H1 (cell line): ENCODE results near the gene BMI1. TPM values are rescaled to one million over a fixed set of nuclear protein-coding genes. Genes with fewer than 3 reads are reported as not detected.

Experiments used
- CTCF ChIA-PET: fragments of 300-600 bp; sonication (Branson Sonifier 250); formaldehyde crosslinking; loops from one replicate; lab custom pipeline; 2021; ENCODE audit not compliant: partially characterized antibody; lab: Charles Lee
- POLR2A ChIA-PET: fragments of 300-600 bp; sonication (Branson Sonifier 250); formaldehyde crosslinking; loops from one replicate; lab custom pipeline; 2021; ENCODE audit warnings: inconsistent platforms; ENCODE audit not compliant: partially characterized antibody; lab: Charles Lee
- DNase-seq, 2 experiments: peaks; one replicate each; pipeline versions ENCODE4 v3.0.0 to v3.0.0-alpha.2; 2010 to 2022; ENCODE audit warnings: low spot score in 2 of 2, low read depth in 1 of 2, mixed read lengths in 1 of 2
- FAIRE-seq: peaks from 2 replicates; lab custom pipeline; 2011; peaks lifted over from hg19 to GRCh38; lab: Jason Lieb, UNC
- H2AFZ ChIP-seq: 2 replicates; pipeline ENCODE4 v1.8.1; 2012; ENCODE audit warnings: low read length, inconsistent platforms
- H2AK5ac ChIP-seq: 2 replicates; pipeline ENCODE4 v1.6.1; 2013; ENCODE audit warnings: low read depth, low read length
- H2BK120ac ChIP-seq: replicated peaks from 2 replicates; pipeline ENCODE3; 2013; ENCODE audit warnings: low read depth, low read length, inconsistent platforms
- H2BK12ac ChIP-seq: 2 replicates; pipeline ENCODE4 v1.6.1; 2013; ENCODE audit warnings: low read depth, low read length
- H2BK15ac ChIP-seq: 2 replicates; pipeline ENCODE4 v1.6.1; 2013; ENCODE audit warnings: low read length
- H2BK20ac ChIP-seq: 2 replicates; pipeline ENCODE4 v1.6.1; 2013; ENCODE audit warnings: low read length
- H2BK5ac ChIP-seq: 2 replicates; pipeline ENCODE4 v1.6.1; 2013; ENCODE audit warnings: low read depth, low read length
- H3K14ac ChIP-seq: 2 replicates; pipeline ENCODE4 v1.6.1; 2013; ENCODE audit warnings: inconsistent platforms; ENCODE audit not compliant: insufficient read length
- H3K18ac ChIP-seq: 2 replicates; pipeline ENCODE4 v1.6.1; 2013; ENCODE audit warnings: low read length; ENCODE audit errors: extremely low read depth
- H3K23ac ChIP-seq: 2 replicates; pipeline ENCODE4 v1.6.1; 2013; ENCODE audit warnings: inconsistent platforms; ENCODE audit not compliant: insufficient read length
- H3K23me2 ChIP-seq: 2 replicates; pipeline ENCODE4 v1.6.1; 2013; ENCODE audit warnings: low read depth, low read length
- H3K27ac ChIP-seq: 2 replicates; pipeline ENCODE4 v1.6.1; 2011; ENCODE audit warnings: low read depth, low read length, inconsistent platforms
- H3K27me3 ChIP-seq, 4 experiments: replicated peaks in 1 of 4; 1 replicate in 1 of 4; 2 replicates in 3 of 4; pipeline versions ENCODE4 v1.6.1 to v1.8.1; 2011 to 2013; ENCODE audit warnings: low read length in 3 of 4, mild to moderate bottlenecking in 3 of 4, inconsistent platforms in 2 of 4, mixed read lengths in 2 of 4, moderate library complexity in 1 of 4; ENCODE audit not compliant: control insufficient read depth in 3 of 4, insufficient read depth in 3 of 4; ENCODE audit errors: extremely low read depth in 1 of 4
- H3K36me3 ChIP-seq, 4 experiments: 2 replicates each; pipeline versions ENCODE4 v1.6.1 to v1.8.1; 2011 to 2013; ENCODE audit warnings: mild to moderate bottlenecking in 4 of 4, low read length in 3 of 4, moderate library complexity in 2 of 4, control low read depth in 1 of 4, inconsistent platforms in 1 of 4; ENCODE audit not compliant: insufficient read depth in 4 of 4, control insufficient read depth in 2 of 4
- H3K4ac ChIP-seq: replicated peaks from 2 replicates; pipeline ENCODE3; 2013; ENCODE audit warnings: low read length, low read depth, mixed read lengths, inconsistent platforms; ENCODE audit not compliant: insufficient read length
- H3K4me1 ChIP-seq, 4 experiments: replicated peaks in 1 of 4; 1 replicate in 1 of 4; 2 replicates in 3 of 4; pipeline versions ENCODE4 v1.6.1 to v1.8.1; 2011 to 2013; ENCODE audit warnings: low read length in 3 of 4, inconsistent platforms in 2 of 4, mixed read lengths in 1 of 4; ENCODE audit not compliant: insufficient read depth in 4 of 4, control insufficient read depth in 3 of 4
- H3K4me2 ChIP-seq, 2 experiments: 2 replicates each; pipeline versions ENCODE4 v1.6.1 to v1.8.1; 2011 to 2013; ENCODE audit warnings: low read depth in 2 of 2, low read length in 2 of 2, control low read depth in 1 of 2, inconsistent platforms in 1 of 2, mild to moderate bottlenecking in 1 of 2; ENCODE audit not compliant: insufficient read depth in 1 of 2
- H3K4me3 ChIP-seq, 4 experiments: fragments of 200-600, 300-600 bp in 1 of 4; sonication (generic), shearing (Covaris generic), sonication (Bioruptor Twin) in 1 of 4; 2 replicates each; pipeline versions ENCODE4 v1.5.1 to v1.8.1; 2011 to 2016; ENCODE audit warnings: low read length in 4 of 4, low read depth in 3 of 4, control low read depth in 2 of 4, inconsistent platforms in 2 of 4, mild to moderate bottlenecking in 2 of 4, mixed read lengths in 1 of 4, moderate library complexity in 1 of 4; ENCODE audit not compliant: insufficient read depth in 2 of 4; ENCODE audit errors: extremely low read depth in 1 of 4
- H3K56ac ChIP-seq: replicated peaks from 2 replicates; pipeline ENCODE3; 2013; ENCODE audit warnings: low read depth, mild to moderate bottlenecking, mixed read lengths, low read length, inconsistent platforms; ENCODE audit not compliant: insufficient read length
- H3K79me1 ChIP-seq: 2 replicates; pipeline ENCODE4 v1.6.1; 2013; ENCODE audit warnings: low read depth, low read length, control low read depth
- H3K79me2 ChIP-seq, 2 experiments: 2 replicates each; pipeline versions ENCODE4 v1.6.1 to v1.8.1; 2012 to 2013; ENCODE audit warnings: low read length in 2 of 2, mild to moderate bottlenecking in 2 of 2, inconsistent platforms in 1 of 2; ENCODE audit not compliant: insufficient read depth in 2 of 2, control insufficient read depth in 1 of 2
- H3K9ac ChIP-seq, 4 experiments: replicated peaks in 1 of 4; 1 replicate in 1 of 4; 2 replicates in 3 of 4; pipeline versions ENCODE4 v1.6.1 to v1.8.1; 2011 to 2013; ENCODE audit warnings: low read depth in 3 of 4, low read length in 3 of 4, control low read depth in 2 of 4, mild to moderate bottlenecking in 2 of 4, moderate library complexity in 2 of 4, inconsistent platforms in 1 of 4; ENCODE audit errors: extremely low read depth in 1 of 4
- H3K9me3 ChIP-seq, 2 experiments: 2 replicates each; pipeline versions ENCODE4 v1.6.1 to v1.8.1; 2012 to 2013; ENCODE audit warnings: mild to moderate bottlenecking in 2 of 2, moderate library complexity in 2 of 2, control low read depth in 1 of 2, inconsistent platforms in 1 of 2, low read depth in 1 of 2, low read length in 1 of 2, mixed read lengths in 1 of 2; ENCODE audit not compliant: insufficient read depth in 2 of 2
- H4K20me1 ChIP-seq, 2 experiments: replicated peaks in 1 of 2; 2 replicates each; pipeline versions ENCODE3 to v1.8.1; 2011 to 2013; ENCODE audit warnings: inconsistent platforms in 2 of 2, low read length in 2 of 2, mild to moderate bottlenecking in 1 of 2; ENCODE audit not compliant: insufficient read depth in 2 of 2, control insufficient read depth in 1 of 2
- H4K5ac ChIP-seq: 2 replicates; pipeline ENCODE4 v1.6.1; 2013; ENCODE audit warnings: low read length, low read depth, mixed read lengths, inconsistent platforms; ENCODE audit not compliant: insufficient read length
- H4K8ac ChIP-seq: 2 replicates; pipeline ENCODE4 v1.8.0; 2013; ENCODE audit warnings: mild to moderate bottlenecking, moderate library complexity, low read length, inconsistent platforms; ENCODE audit not compliant: insufficient read depth; ENCODE audit errors: extremely low read depth
- H4K91ac ChIP-seq: replicated peaks from 2 replicates; pipeline ENCODE3; 2013; ENCODE audit warnings: low read length, mixed read lengths, inconsistent platforms; ENCODE audit not compliant: insufficient read length
- BRCA1 ChIP-seq: IDR thresholded peaks from 2 replicates; pipeline ENCODE4 v1.6.1; 2012; ENCODE audit warnings: low read depth, low read length, improper control_type of control experiment
- CBX5 ChIP-seq: fragments of 300-800, 300-1000 bp; sonication (generic); IDR thresholded peaks from 2 replicates; pipeline ENCODE4 v1.7.1; 2016; ENCODE audit warnings: antibody characterized with exemption, low read length, low read depth
- HDAC6 ChIP-seq: IDR thresholded peaks from one replicate; pipeline ENCODE4 v1.7.1; 2012; ENCODE audit warnings: low read depth, mild to moderate bottlenecking, inconsistent platforms, low read length, moderate library complexity
- NANOG ChIP-seq: IDR thresholded peaks from 2 replicates; pipeline ENCODE4 v1.6.1; 2011; ENCODE audit warnings: low read length, low read depth, mild to moderate bottlenecking, inconsistent platforms; ENCODE audit not compliant: insufficient read depth, poor library complexity, severe bottlenecking
- RBBP5 ChIP-seq: IDR thresholded peaks from 2 replicates; pipeline ENCODE4 v1.7.1; 2012; ENCODE audit warnings: low read depth, mild to moderate bottlenecking, inconsistent platforms, low read length, moderate library complexity, borderline replicate concordance
- TAF1 ChIP-seq: IDR thresholded peaks from 2 replicates; pipeline ENCODE4 v1.6.1; 2011; ENCODE audit warnings: mild to moderate bottlenecking, low read depth, low read length
- WGBS, 2 experiments: shearing (Covaris generic) in 1 of 2; methylation state at CpG; one replicate each; pipeline versions ENCODE4 v1.1.6 to v1.1.7; 2013 to 2015; ENCODE audit warnings: low lambda C conversion rate in 2 of 2, mixed read lengths in 2 of 2, inconsistent platforms in 1 of 2, low coverage in 1 of 2, missing lambda C conversion rate in 1 of 2; ENCODE audit not compliant: insufficient replicate concordance in 2 of 2, insufficient coverage in 1 of 2, insufficient read length in 1 of 2; ENCODE audit errors: extremely low coverage in 1 of 2, missing lambda C conversion rate in 1 of 2; 5-methylcytosine and 5-hydroxymethylcytosine counted together
- polyA plus RNA-seq, 7 experiments: library from polyadenylated mRNA; depleted of rRNA in 3 of 7; stranded (reverse) in 5 of 7; unstranded in 2 of 7; fragments of >200 nt in 5 of 7; fragments of 200-250 nt in 2 of 7; gene quantifications; 1 replicate in 5 of 7; 2 replicates in 1 of 7; 4 replicates in 1 of 7; pipeline versions ENCODE4 v1.2.1 to v1.2.3, GENCODE V29; 2011 to 2013; ENCODE audit warnings: missing spikeins in 2 of 7, mixed read lengths in 2 of 7
- total RNA-seq: library from RNA; stranded (reverse); fragmentation: NEBNext Ultra II Directional; extraction: Animal tissue kit (Norgen Biotek cat#: 25700); gene quantifications from 2 replicates; pipeline ENCODE4 v1.2.1, GENCODE V29; 2021

The BMI1 gene
- total and polyA plus RNA-seq, 2 of the 8 experiments (the other 6 are each of a cell fraction or from before 2014, with no cell fraction given) = 2.8 to 10.7 TPM

DNA sequence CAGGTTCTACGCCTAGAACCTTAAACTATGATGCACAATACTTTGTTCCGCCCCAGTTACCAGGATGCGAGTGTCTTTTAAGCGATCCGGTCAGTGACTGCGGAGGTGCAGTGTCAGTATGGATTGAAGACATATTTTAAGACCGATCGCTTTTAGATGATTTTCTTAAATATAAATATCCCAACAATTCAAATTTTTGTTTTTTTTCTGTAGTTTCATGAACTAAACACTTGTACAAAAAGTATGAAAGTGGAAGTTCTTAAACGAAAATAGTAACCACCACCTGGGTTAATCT lies 3.9 kb upstream of the BMI1 start:
- FAIRE-seq (no peak), DNase-seq (no peak)
- H2BK120ac ChIP-seq = no peak overlapping the region
- H3K4me2 ChIP-seq = peak overlapping the region; percentile 74 to 95
- H3K4ac ChIP-seq = no peak overlapping the region
- no peak overlapping the region for H3K23ac ChIP-seq
- H2BK12ac ChIP-seq = no peak overlapping the region
- no peak overlapping the region for H4K5ac ChIP-seq
- H3K56ac ChIP-seq = no peak overlapping the region
- CTCF ChIA-PET = interaction anchor here (0.7 kb wide), 2 partner anchors 21 to 54 kb away, joined by 3 to 4 read pairs; no protein-coding TSS in a partner anchor
- H3K14ac ChIP-seq = no peak overlapping the region
- H3K27ac ChIP-seq = no peak overlapping the region
- H3K79me2 ChIP-seq = no peaks in the 10 kb centered on the region
- H3K27me3 ChIP-seq = peaks cover 16 to 61% (median 37%) of the 10 kb centered on the region in 4 experiments
- H4K91ac ChIP-seq = no peak overlapping the region
- H4K20me1 ChIP-seq = peaks cover 0 to 3% of the 10 kb centered on the region in 2 experiments
- POLR2A ChIA-PET = interaction anchor here (1.5 to 1.8 kb wide), 4 partner anchors 9 to 314 kb away, joined by 4 to 8 read pairs (median 4); partner anchors contain the start of gene DNAJC1
- H3K4me1 ChIP-seq = peaks cover 0 to 2% (median 0%) of the 10 kb centered on the region in 4 experiments; a peak in 3 of 7 replicates
- H2AK5ac ChIP-seq = no peak overlapping the region
- no peak overlapping the region for H2BK15ac ChIP-seq
- H4K8ac ChIP-seq = no peak overlapping the region
- H2BK20ac ChIP-seq = no peak overlapping the region
- no peak overlapping the region for H3K9ac ChIP-seq
- no peaks in the 10 kb centered on the region for H3K79me1 ChIP-seq
- peak overlapping the region; percentile 35 to 73 (median 68); a peak in 7 of 8 replicates for H3K4me3 ChIP-seq
- H3K36me3 ChIP-seq = no peaks in the 10 kb centered on the region
- peaks cover 9% of the 10 kb centered on the region for H3K23me2 ChIP-seq
- 0 out of 2 replicates have a peak overlapping the region, but pooled peaks have one; percentile 75 for H2AFZ ChIP-seq
- H3K9me3 ChIP-seq = no peaks in the 10 kb centered on the region
- H3K18ac ChIP-seq = no peak overlapping the region
- WGBS, 2 experiments = 7% methylated on average over 9 of the region's 9 CpGs; no CpG with 5 or more reads in 1 of the 2 experiments
- H2BK5ac ChIP-seq = no peak overlapping the region
- no peak for TF ChIP-seq HDAC6
- no peak for TF ChIP-seq BRCA1
- no peak for TF ChIP-seq NANOG
- no peak for TF ChIP-seq TAF1
- no peak for TF ChIP-seq CBX5
- TF ChIP-seq RBBP5 = no peak
